H9 (cell line): Measurements from ENCODE around the gene EPS8L3. TPM values are rescaled to one million over a fixed set of nuclear protein-coding genes. Genes with fewer than 3 reads are reported as not detected.
A peak's percentile ranks its signal among the peaks of the same experiment; 100 is the strongest.

Experiments
- DNase-seq: peaks from one replicate; pipeline ENCODE4 v3.0.0-alpha.2; 2017
- H2AFZ ChIP-seq: one replicate; pipeline ENCODE4 v1.6.1; 2013; ENCODE audit warnings: mild to moderate bottlenecking, low read length, control low read depth, moderate library complexity
- H2AK5ac ChIP-seq: 2 replicates; pipeline ENCODE4 v1.6.1; 2013; ENCODE audit warnings: low read length, control low read depth, mixed read lengths; ENCODE audit not compliant: insufficient read length
- H2BK120ac ChIP-seq: one replicate; pipeline ENCODE4 v1.6.1; 2013; ENCODE audit warnings: low read depth, mild to moderate bottlenecking, low read length, control low read depth, inconsistent platforms; ENCODE audit not compliant: poor library complexity, severe bottlenecking
- H2BK12ac ChIP-seq: 2 replicates; pipeline ENCODE4 v1.6.1; 2013; ENCODE audit warnings: low read length, control low read depth, mixed read lengths, low read depth; ENCODE audit not compliant: insufficient read length
- H2BK15ac ChIP-seq: 2 replicates; pipeline ENCODE4 v1.6.1; 2013; ENCODE audit warnings: low read depth, low read length, control low read depth
- H2BK20ac ChIP-seq: one replicate; pipeline ENCODE4 v1.6.1; 2013; ENCODE audit warnings: low read depth, mild to moderate bottlenecking, low read length, control low read depth, inconsistent platforms; ENCODE audit not compliant: poor library complexity, severe bottlenecking
- H2BK5ac ChIP-seq: 2 replicates; pipeline ENCODE4 v1.6.1; 2013; ENCODE audit warnings: low read length, control low read depth, mixed read lengths; ENCODE audit not compliant: insufficient read length
- H3K14ac ChIP-seq: 2 replicates; pipeline ENCODE4 v1.6.1; 2013; ENCODE audit warnings: low read length, control low read depth; ENCODE audit not compliant: insufficient read depth
- H3K18ac ChIP-seq: 2 replicates; pipeline ENCODE4 v1.6.1; 2013; ENCODE audit warnings: low read depth, mild to moderate bottlenecking, mixed read lengths, low read length, control low read depth; ENCODE audit not compliant: insufficient read length
- H3K23ac ChIP-seq: 2 replicates; pipeline ENCODE4 v1.6.1; 2013; ENCODE audit warnings: low read length, control low read depth, mixed read lengths, low read depth; ENCODE audit not compliant: insufficient read length
- H3K23me2 ChIP-seq: 2 replicates; pipeline ENCODE4 v1.6.1; 2013; ENCODE audit warnings: low read depth, mild to moderate bottlenecking, mixed read lengths, low read length, control low read depth; ENCODE audit not compliant: insufficient read length, poor library complexity, severe bottlenecking
- H3K27ac ChIP-seq: 2 replicates; pipeline ENCODE4 v1.5.1; 2013; ENCODE audit warnings: low read length, control low read depth, mixed read lengths, low read depth; ENCODE audit not compliant: insufficient read length
- H3K27me3 ChIP-seq: 2 replicates; pipeline ENCODE4 v1.6.1; 2013; ENCODE audit warnings: low read length, control low read depth, inconsistent platforms; ENCODE audit not compliant: insufficient read depth
- H3K4ac ChIP-seq: 2 replicates; pipeline ENCODE4 v1.6.1; 2013; ENCODE audit warnings: low read depth, mild to moderate bottlenecking, control low read depth, inconsistent platforms, low read length, moderate library complexity
- H3K4me1 ChIP-seq: 2 replicates; pipeline ENCODE4 v1.6.1; 2013; ENCODE audit warnings: low read length, control low read depth, inconsistent platforms; ENCODE audit not compliant: insufficient read depth
- H3K4me2 ChIP-seq: 2 replicates; pipeline ENCODE4 v1.6.1; 2013; ENCODE audit warnings: low read length, control low read depth, mixed read lengths; ENCODE audit not compliant: insufficient read length, insufficient read depth
- H3K56ac ChIP-seq: 2 replicates; pipeline ENCODE4 v1.6.1; 2013; ENCODE audit warnings: low read depth, mild to moderate bottlenecking, mixed read lengths, low read length, control low read depth; ENCODE audit not compliant: insufficient read length
- H3K79me1 ChIP-seq: 2 replicates; pipeline ENCODE4 v1.6.1; 2013; ENCODE audit warnings: low read depth, mild to moderate bottlenecking, moderate library complexity, low read length, control low read depth, inconsistent platforms; ENCODE audit not compliant: insufficient read depth, poor library complexity, severe bottlenecking
- H3K79me2 ChIP-seq: 2 replicates; pipeline ENCODE4 v1.6.1; 2013; ENCODE audit warnings: low read length, control low read depth, inconsistent platforms; ENCODE audit not compliant: insufficient read depth
- H3K9ac ChIP-seq: 2 replicates; pipeline ENCODE4 v1.6.1; 2013; ENCODE audit warnings: low read length, control low read depth, mixed read lengths; ENCODE audit not compliant: insufficient read length; ENCODE audit errors: extremely low read depth
- H3K9me3 ChIP-seq: one replicate; pipeline ENCODE4 v1.6.1; 2013; ENCODE audit warnings: low read depth, low read length, inconsistent platforms; ENCODE audit not compliant: control insufficient read depth
- H3T11ph ChIP-seq: one replicate; pipeline ENCODE4 v1.6.1; 2013; ENCODE audit warnings: mild to moderate bottlenecking, low read length, control low read depth, inconsistent platforms
- H4K20me1 ChIP-seq: one replicate; pipeline ENCODE4 v1.6.1; 2013; ENCODE audit not compliant: control insufficient read depth, insufficient read length, insufficient read depth
- H4K5ac ChIP-seq: 2 replicates; pipeline ENCODE4 v1.6.1; 2013; ENCODE audit warnings: low read depth, mild to moderate bottlenecking, mixed read lengths, low read length, control low read depth; ENCODE audit not compliant: insufficient read length
- H4K8ac ChIP-seq: replicated peaks from 2 replicates; pipeline ENCODE4 v1.6.1; 2013; ENCODE audit warnings: low read length, control low read depth, mixed read lengths, low read depth; ENCODE audit not compliant: insufficient read length
- H4K91ac ChIP-seq: 2 replicates; pipeline ENCODE4 v1.6.1; 2013; ENCODE audit warnings: low read depth, mild to moderate bottlenecking, moderate library complexity, mixed read lengths, low read length, control low read depth; ENCODE audit not compliant: insufficient read length
- H3K27ac Mint-ChIP-seq, 3 experiments: 2 replicates in 2 of 3; 3 replicates in 1 of 3; pipeline ENCODE4 v1.8.0; 2020 to 2021; ENCODE audit warnings: mixed read lengths in 3 of 3, mild to moderate bottlenecking in 1 of 3, moderate library complexity in 1 of 3
- H3K27me3 Mint-ChIP-seq: 2 replicates; pipeline ENCODE4 v1.8.0; 2021; ENCODE audit warnings: low read depth, mild to moderate bottlenecking, moderate library complexity, mixed read lengths
- H3K36me3 Mint-ChIP-seq, 3 experiments: 2 replicates in 2 of 3; 3 replicates in 1 of 3; pipeline ENCODE4 v1.8.0; 2020 to 2021; ENCODE audit warnings: low read depth in 3 of 3, mixed read lengths in 3 of 3; ENCODE audit not compliant: insufficient read depth in 1 of 3
- H3K4me1 Mint-ChIP-seq, 2 experiments: 2 replicates each; pipeline ENCODE4 v1.8.0; 2020; ENCODE audit warnings: mixed read lengths in 2 of 2
- H3K4me3 Mint-ChIP-seq, 2 experiments: 2 replicates in 1 of 2; 3 replicates in 1 of 2; pipeline ENCODE4 v1.8.0; 2020 to 2021; ENCODE audit warnings: mild to moderate bottlenecking in 2 of 2, mixed read lengths in 2 of 2, moderate library complexity in 1 of 2
- H3K9me3 Mint-ChIP-seq, 2 experiments: 2 replicates in 1 of 2; 3 replicates in 1 of 2; pipeline ENCODE4 v1.8.0; 2020; ENCODE audit warnings: mild to moderate bottlenecking in 2 of 2, mixed read lengths in 2 of 2, moderate library complexity in 1 of 2
- WGBS: extraction: QIAGEN DNeasy Blood & Tissue Kit; methylation state at CpG from one replicate; pipeline ENCODE4 v1.1.7; 2013; ENCODE audit warnings: missing lambda C conversion rate, low lambda C conversion rate, mixed read lengths; ENCODE audit not compliant: insufficient read length; ENCODE audit errors: extremely low coverage; 5-methylcytosine and 5-hydroxymethylcytosine counted together
- total RNA-seq: library from RNA; stranded (reverse); gene quantifications from 2 replicates; pipeline ENCODE4 v1.2.1, GENCODE V29; 2021
- TF ChIP-seq, protein P1 (sequence below): fragments of 200-600 bp; sonication (generic); conservative IDR thresholded peaks from 3 replicates; pipeline ENCODE4 v1.8.0; 2021; ENCODE audit warnings: antibody characterized with exemption, mild to moderate bottlenecking

The EPS8L3 gene
- total RNA-seq, 1 experiment from 2014 or later: not detected

DNA sequence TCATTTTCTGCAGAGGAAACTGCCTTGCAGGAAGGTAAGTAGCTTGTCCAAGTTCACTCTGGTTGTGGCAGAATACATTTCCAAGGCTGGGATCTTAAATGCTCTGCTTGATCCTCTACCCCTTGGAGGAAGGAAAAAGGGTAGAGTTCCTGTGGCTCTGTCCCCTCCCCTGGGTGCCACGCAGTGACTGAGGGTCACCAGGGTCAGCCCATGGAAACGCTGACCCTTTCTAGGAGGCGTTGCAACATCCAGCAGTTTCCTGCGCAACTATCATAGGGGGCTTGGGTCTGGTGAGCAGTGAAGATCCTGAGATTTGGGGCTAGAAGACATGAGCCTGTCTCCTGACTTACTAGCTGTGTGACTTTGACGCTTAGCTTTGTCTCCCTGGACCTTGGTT lies 29.4 kb upstream of the EPS8L3 start:
- no peak overlapping the region for H3K27ac Mint-ChIP-seq
- H3K36me3 Mint-ChIP-seq: no peaks in the 10 kb centered on the region
- H3K9ac ChIP-seq: no peak overlapping the region

More for the DNA sequence above, 29.4 kb upstream of the EPS8L3 start:
- peaks cover 4% of the 10 kb centered on the region for H3K27me3 Mint-ChIP-seq
- Histone ChIP-seq H4K20me1 (no peaks in the 10 kb centered on the region), H4K5ac (no peak overlapping the region), H2BK5ac (no peak overlapping the region), H3K4me2 (no peak overlapping the region), H3K79me1 (no peaks in the 10 kb centered on the region), H2BK15ac (no peak overlapping the region), H3K4me1 (peaks cover 6% of the 10 kb centered on the region; the same call in 1 of the 2 replicates), H4K91ac (no peak overlapping the region), H3K23ac (no peak overlapping the region), H2BK12ac (no peak overlapping the region), H3K14ac (no peak overlapping the region; the same call in 1 of the 2 replicates), H3K4ac (no peak overlapping the region), H2BK20ac (no peak overlapping the region), H4K8ac (no peak overlapping the region), H2BK120ac (no peak overlapping the region), H3K23me2 (no peaks in the 10 kb centered on the region), H3K79me2 (no peaks in the 10 kb centered on the region), H2AK5ac (no peak overlapping the region), H3K27ac (no peak overlapping the region), H3K27me3 (no peaks in the 10 kb centered on the region; the same call in 1 of the 2 replicates), H3T11ph (no peak overlapping the region), H3K56ac (no peak overlapping the region), H3K9me3 (no peaks in the 10 kb centered on the region), H3K18ac (peak overlapping the region; percentile 60), H2AFZ (no peak overlapping the region)
- TF ChIP-seq, protein P1, sequence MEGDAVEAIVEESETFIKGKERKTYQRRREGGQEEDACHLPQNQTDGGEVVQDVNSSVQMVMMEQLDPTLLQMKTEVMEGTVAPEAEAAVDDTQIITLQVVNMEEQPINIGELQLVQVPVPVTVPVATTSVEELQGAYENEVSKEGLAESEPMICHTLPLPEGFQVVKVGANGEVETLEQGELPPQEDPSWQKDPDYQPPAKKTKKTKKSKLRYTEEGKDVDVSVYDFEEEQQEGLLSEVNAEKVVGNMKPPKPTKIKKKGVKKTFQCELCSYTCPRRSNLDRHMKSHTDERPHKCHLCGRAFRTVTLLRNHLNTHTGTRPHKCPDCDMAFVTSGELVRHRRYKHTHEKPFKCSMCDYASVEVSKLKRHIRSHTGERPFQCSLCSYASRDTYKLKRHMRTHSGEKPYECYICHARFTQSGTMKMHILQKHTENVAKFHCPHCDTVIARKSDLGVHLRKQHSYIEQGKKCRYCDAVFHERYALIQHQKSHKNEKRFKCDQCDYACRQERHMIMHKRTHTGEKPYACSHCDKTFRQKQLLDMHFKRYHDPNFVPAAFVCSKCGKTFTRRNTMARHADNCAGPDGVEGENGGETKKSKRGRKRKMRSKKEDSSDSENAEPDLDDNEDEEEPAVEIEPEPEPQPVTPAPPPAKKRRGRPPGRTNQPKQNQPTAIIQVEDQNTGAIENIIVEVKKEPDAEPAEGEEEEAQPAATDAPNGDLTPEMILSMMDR: no peak
- DNase-seq: no peak
- H3K4me1 Mint-ChIP-seq: peaks cover 40 to 43% of the 10 kb centered on the region in 2 experiments
- no CpG with 5 or more reads among the region's 5 CpGs for WGBS
- no peaks in the 10 kb centered on the region for H3K9me3 Mint-ChIP-seq
- peak overlapping the region in 1 of 2 experiments; percentile 35; a peak in 1 of 5 replicates for H3K4me3 Mint-ChIP-seq
